Suprapubic skin (tissue), 3 donors: ENCODE data around the gene CARD14.

ENCODE experiments used
- POLR2A ChIP-seq, 2 donors: fragments of 450-650 bp; IDR thresholded peaks; one replicate each; pipeline ENCODE4 v1.6.1; 2017; ENCODE audit warnings: antibody characterized with exemption in 2 of 2, mild to moderate bottlenecking in 2 of 2, moderate library complexity in 2 of 2
- TF ChIP-seq, protein P1 (sequence below), 2 donors: fragments of 200-600 bp in 1 of 2; fragments of 450-650 bp in 1 of 2; sonication (generic) in 1 of 2; IDR thresholded peaks; one replicate each; pipeline ENCODE4 v1.5.1; 2016 to 2019; ENCODE audit warnings: antibody characterized with exemption in 2 of 2, mild to moderate bottlenecking in 1 of 2, moderate library complexity in 1 of 2

DNA sequence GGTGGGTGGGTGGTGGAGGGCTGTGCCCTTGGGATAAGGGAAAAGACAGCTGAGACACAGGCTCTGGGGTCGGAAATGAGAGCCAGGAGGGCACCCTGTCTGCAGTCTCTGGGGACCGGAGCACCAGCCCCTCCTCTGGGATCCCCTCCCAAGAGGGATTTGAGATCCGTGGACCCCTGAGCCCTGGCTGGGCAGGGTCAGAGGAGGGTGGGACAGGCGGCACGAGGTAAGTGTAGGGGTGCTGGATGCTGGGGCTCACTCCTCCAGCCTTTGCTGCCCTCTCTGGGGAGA, 49.9 kb downstream of the CARD14 start:
- TF ChIP-seq, protein P1, sequence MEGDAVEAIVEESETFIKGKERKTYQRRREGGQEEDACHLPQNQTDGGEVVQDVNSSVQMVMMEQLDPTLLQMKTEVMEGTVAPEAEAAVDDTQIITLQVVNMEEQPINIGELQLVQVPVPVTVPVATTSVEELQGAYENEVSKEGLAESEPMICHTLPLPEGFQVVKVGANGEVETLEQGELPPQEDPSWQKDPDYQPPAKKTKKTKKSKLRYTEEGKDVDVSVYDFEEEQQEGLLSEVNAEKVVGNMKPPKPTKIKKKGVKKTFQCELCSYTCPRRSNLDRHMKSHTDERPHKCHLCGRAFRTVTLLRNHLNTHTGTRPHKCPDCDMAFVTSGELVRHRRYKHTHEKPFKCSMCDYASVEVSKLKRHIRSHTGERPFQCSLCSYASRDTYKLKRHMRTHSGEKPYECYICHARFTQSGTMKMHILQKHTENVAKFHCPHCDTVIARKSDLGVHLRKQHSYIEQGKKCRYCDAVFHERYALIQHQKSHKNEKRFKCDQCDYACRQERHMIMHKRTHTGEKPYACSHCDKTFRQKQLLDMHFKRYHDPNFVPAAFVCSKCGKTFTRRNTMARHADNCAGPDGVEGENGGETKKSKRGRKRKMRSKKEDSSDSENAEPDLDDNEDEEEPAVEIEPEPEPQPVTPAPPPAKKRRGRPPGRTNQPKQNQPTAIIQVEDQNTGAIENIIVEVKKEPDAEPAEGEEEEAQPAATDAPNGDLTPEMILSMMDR (IDR thresholded peaks at IDR 0.05) = no peak
- TF ChIP-seq POLR2A (IDR thresholded peaks at IDR 0.05) = no peak
